Spinal cord (tissue), 10 donors: ENCODE measurements around the gene HECW1. TPM values are rescaled to one million over a fixed set of nuclear protein-coding genes. Genes with fewer than 3 reads are reported as not detected.

Source experiments
- DNase-seq, 6 donors: peaks; one replicate each; pipeline versions ENCODE4 v3.0.0 to v3.0.0-alpha.2; 2013 to 2015; ENCODE audit warnings: low spot score in 6 of 6, low read depth in 4 of 6
- H3K27ac ChIP-seq: one replicate; pipeline ENCODE4 v1.5.1; 2013; ENCODE audit warnings: low read depth, low read length, control low read depth
- H3K27me3 ChIP-seq: one replicate; pipeline ENCODE4 v1.6.1; 2013; ENCODE audit warnings: low read length; ENCODE audit not compliant: control insufficient read depth, insufficient read depth
- H3K36me3 ChIP-seq: one replicate; pipeline ENCODE4 v1.6.1; 2013; ENCODE audit warnings: low read length; ENCODE audit not compliant: control insufficient read depth, insufficient read depth
- H3K4me1 ChIP-seq: one replicate; pipeline ENCODE4 v1.6.1; 2013; ENCODE audit warnings: low read length; ENCODE audit not compliant: control insufficient read depth, insufficient read depth
- H3K4me3 ChIP-seq: one replicate; pipeline ENCODE4 v1.5.1; 2013; ENCODE audit warnings: low read depth, low read length, control low read depth
- H3K9me3 ChIP-seq: one replicate; pipeline ENCODE4 v1.6.1; 2013; ENCODE audit warnings: low read length; ENCODE audit not compliant: control insufficient read depth, insufficient read depth
- WGBS: methylation state at CpG from one replicate; pipeline ENCODE4 v1.1.5; 2013; ENCODE audit warnings: missing lambda C conversion rate; ENCODE audit not compliant: insufficient coverage; 5-methylcytosine and 5-hydroxymethylcytosine counted together
- polyA plus RNA-seq, 2 donors: library from polyadenylated mRNA; unstranded; fragments of 120-200 nt; gene quantifications; one replicate each; pipeline ENCODE4 v1.2.1, GENCODE V29; 2013; ENCODE audit not compliant: insufficient read length in 2 of 2
- total RNA-seq, 2 donors: library from RNA; depleted of rRNA in 1 of 2; stranded (reverse); fragments of 120-200 nt in 1 of 2; fragments of >200 nt in 1 of 2; gene quantifications; one replicate each; pipeline versions ENCODE4 v1.2.3 to v1.2.4, GENCODE V29; 2013 to 2014
- donor health status: healthy.

HECW1 gene
- total and polyA plus RNA-seq, 4 donors: 10.7 to 23.5 (median 18.4) TPM

DNA sequence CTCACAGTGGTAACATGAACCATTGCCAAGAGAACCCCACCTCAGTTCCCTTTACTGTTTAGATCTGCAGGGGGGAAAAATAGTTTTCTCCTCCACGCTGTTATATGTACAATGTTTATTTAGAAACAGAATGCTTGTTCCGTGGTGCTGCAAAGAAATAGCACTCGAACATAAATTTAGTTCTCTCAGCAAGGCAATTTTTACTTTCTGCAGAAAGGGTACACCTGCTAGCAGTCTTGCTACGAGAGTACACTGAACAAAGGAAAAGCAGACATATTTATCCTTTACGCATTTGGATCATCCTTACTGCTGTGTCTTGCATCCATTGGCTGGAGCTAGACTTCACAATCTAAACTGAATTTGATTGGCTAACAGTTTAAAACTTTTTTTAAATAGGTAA is 178.5 kb downstream of the HECW1 start:
- Histone ChIP-seq H3K27ac (no peak overlapping the region), H3K9me3 (peaks cover 3% of the 10 kb centered on the region), H3K4me3 (no peak overlapping the region), H3K27me3 (no peaks in the 10 kb centered on the region), H3K4me1 (peaks cover 2% of the 10 kb centered on the region), H3K36me3 (no peaks in the 10 kb centered on the region)
- DNase-seq: no peak
- whole genome bisulfite sequencing: 87% methylated on average over 3 of the region's 5 CpGs

DNA sequence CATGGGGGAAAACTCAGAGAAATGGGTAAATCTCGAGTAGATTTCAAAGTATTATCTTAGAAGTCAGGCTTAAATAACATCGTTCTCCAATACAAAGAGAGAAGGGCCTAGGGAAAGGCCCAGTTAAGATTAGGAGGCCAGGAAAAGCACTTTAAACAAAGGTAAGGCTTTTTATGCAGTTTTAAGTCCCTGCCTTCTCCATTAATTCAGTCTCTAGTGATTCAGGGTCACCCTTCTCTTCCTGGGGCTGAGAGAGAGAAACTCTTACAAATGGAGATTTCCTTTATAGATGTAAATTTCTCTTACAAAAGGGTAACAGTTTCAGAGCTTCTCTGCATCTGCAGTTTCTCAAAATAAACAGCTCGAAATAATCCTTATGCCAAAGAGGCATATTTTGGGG is 179.3 kb downstream of the HECW1 start:
- peaks cover 3% of the 10 kb centered on the region for H3K9me3 ChIP-seq
- H3K36me3 ChIP-seq: no peaks in the 10 kb centered on the region
- WGBS: no CpG with 5 or more reads among the region's 3 CpGs
- DNase-seq: no peak
- no peak overlapping the region for H3K4me3 ChIP-seq
- H3K27me3 ChIP-seq: no peaks in the 10 kb centered on the region
- no peak overlapping the region for H3K27ac ChIP-seq
- H3K4me1 ChIP-seq: peaks cover 2% of the 10 kb centered on the region

DNA sequence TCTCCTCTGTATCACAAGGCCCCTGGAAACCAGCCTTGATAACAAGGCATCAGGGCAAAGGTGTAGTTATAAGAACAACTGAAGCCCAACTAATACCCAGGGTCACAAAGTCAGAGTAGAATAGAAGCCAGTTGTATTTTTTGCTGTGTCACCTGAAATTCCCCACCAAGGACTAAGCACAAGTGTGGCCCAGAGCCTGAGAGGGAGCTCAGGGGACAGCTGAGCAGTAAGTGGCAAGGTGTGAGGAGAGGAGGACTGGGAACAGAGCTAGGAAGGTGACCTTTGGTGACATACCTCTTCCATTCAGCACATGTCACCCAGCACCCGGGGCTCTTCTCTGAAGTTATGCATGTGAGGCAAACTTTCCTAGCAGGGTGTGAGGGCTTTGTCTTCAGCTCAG is 179.9 kb downstream of the HECW1 start:
- H3K36me3 ChIP-seq: no peaks in the 10 kb centered on the region
- DNase-seq: no peak
- peaks cover 3% of the 10 kb centered on the region for H3K9me3 ChIP-seq
- no peak overlapping the region for H3K27ac ChIP-seq
- no CpG with 5 or more reads among the region's 1 CpG for WGBS
- H3K27me3 ChIP-seq: no peaks in the 10 kb centered on the region
- no peak overlapping the region for H3K4me3 ChIP-seq
- peaks cover 2% of the 10 kb centered on the region for H3K4me1 ChIP-seq

DNA sequence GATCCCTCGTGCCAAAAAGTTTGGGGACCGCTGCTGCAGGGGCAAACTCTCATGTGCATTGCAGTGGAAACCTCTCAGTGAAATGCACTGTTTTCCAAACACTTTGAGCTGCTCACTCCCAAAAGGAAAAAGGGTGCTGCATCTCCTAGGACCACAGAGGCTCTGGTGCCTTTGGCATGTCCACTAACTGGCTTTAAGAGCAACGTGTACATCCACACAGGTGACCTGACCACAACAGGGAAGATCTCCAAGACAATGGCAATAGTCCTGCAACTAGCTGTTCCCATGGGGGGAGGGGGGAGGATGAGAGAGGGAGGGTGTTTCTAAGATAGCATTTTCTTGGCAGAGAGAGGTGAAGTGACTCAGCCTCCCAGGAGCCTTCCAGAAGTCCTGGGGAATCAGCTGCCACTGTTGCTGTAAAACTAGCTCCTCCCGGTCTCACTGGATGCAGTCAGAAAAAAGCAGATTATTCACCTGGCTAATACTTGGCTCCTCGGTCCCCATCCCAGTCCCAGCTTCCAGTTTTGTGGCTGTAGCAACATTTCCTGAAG is 181.7 kb downstream of the HECW1 start:
- DNase-seq: peak in 1 of 6 donors; percentile 21
- WGBS: 85% methylated on average over 4 of the region's 5 CpGs

DNA sequence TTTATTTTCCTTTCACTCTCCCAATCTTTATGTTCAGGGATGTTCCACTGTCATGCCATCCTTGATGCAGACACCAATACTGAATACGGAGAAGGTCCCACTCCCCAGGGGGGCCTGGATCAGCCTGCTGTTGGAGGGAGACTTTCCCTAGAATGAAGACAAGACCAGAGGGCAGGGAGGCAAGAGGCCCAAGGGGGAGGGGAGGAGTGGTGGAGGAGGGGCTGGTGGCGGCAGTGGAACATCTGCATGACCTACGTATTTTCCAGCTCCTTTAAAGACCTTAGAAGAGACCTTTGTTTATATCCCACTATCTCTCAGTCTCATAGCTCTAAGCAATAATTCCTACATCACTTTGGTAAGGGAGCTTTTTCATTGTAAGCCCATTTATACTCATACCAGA is 183.0 kb downstream of the HECW1 start:
- no CpG with 5 or more reads among the region's 3 CpGs for WGBS
- Histone ChIP-seq H3K4me1 (peaks cover 2% of the 10 kb centered on the region), H3K36me3 (no peaks in the 10 kb centered on the region), H3K27ac (no peak overlapping the region), H3K27me3 (no peaks in the 10 kb centered on the region), H3K9me3 (peaks cover 3% of the 10 kb centered on the region), H3K4me3 (no peak overlapping the region)
- no peak for DNase-seq

More for the DNA sequence above, 181.7 kb downstream of the HECW1 start:
- H3K27me3 ChIP-seq: no peaks in the 10 kb centered on the region
- no peak overlapping the region for H3K4me3 ChIP-seq
- no peak overlapping the region for H3K27ac ChIP-seq
- H3K9me3 ChIP-seq: peaks cover 3% of the 10 kb centered on the region
- no peaks in the 10 kb centered on the region for H3K36me3 ChIP-seq
- H3K4me1 ChIP-seq: peaks cover 2% of the 10 kb centered on the region

DNA sequence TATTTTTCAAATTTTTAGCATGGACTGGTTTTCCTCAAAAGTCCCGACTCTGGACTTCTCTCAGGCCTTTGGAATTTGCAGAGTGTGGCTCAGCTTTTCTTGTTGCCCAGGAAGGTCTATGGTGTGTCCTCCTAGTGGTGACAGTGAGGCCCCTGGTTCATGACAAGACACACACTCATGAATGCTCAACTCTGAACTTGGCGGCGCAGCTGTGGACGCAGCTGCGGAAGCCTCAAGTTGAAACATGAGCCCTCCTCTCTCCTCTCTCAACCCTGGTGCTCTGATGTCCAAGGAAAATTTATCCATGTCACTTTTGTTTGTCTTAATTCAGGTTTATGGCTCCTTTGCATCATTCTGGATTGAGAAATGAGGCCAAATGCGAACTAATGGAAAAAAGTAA is 183.9 kb downstream of the HECW1 start:
- no peaks in the 10 kb centered on the region for H3K27me3 ChIP-seq
- 78% methylated on average over 6 of the region's 6 CpGs for WGBS
- DNase-seq: no peak
- H3K4me1 ChIP-seq: peaks cover 2% of the 10 kb centered on the region
- no peak overlapping the region for H3K4me3 ChIP-seq
- H3K27ac ChIP-seq: no peak overlapping the region
- no peaks in the 10 kb centered on the region for H3K36me3 ChIP-seq
- no peaks in the 10 kb centered on the region for H3K9me3 ChIP-seq

DNA sequence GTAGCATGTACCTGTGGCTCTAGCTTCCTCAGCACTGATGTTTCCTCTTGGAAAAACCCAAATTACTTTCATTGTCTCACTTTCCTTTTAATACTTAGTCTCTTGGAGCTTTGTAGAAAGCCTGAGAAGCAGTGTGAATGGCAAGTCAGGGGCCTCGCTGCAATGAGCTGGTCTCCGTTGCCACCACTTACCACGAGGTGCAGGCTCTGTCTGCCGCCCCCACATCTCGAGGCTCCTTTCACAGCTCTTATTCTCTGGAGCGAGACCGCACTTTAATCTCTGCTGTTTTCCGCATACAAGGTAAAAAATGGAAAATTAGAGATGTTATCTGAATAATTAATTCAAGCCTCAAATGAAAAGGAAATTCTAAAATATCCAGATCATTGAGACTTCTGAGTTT is 186.2 kb downstream of the HECW1 start:
- H3K9me3 ChIP-seq: no peaks in the 10 kb centered on the region
- no peaks in the 10 kb centered on the region for H3K36me3 ChIP-seq
- H3K4me3 ChIP-seq: no peak overlapping the region
- peaks cover 12% of the 10 kb centered on the region for H3K4me1 ChIP-seq
- no peaks in the 10 kb centered on the region for H3K27me3 ChIP-seq
- no peak overlapping the region for H3K27ac ChIP-seq
- no CpG with 5 or more reads among the region's 8 CpGs for WGBS
- no peak for DNase-seq

DNA sequence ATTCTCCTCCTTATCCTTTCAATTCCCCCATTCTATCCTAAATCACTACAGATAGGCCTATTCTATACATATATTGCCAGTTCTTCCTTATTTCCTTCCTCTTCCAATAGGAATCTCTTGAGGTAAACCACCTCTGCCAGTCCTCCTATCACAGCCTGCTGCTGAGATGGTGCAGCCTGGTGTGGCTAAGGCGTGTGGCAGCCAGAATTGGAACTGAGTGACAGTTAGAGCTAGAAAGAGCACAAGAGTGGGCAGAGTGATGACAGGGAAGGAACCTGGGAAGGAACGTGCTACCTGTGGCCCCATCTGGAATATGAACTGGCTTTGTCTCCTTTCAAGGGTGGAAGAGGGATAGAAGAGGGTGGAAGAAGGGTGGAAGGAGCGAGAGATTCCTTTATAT is 187.7 kb downstream of the HECW1 start:
- no peaks in the 10 kb centered on the region for H3K27me3 ChIP-seq
- H3K27ac ChIP-seq: no peak overlapping the region
- H3K4me3 ChIP-seq: no peak overlapping the region
- no peak for DNase-seq
- peaks cover 12% of the 10 kb centered on the region for H3K4me1 ChIP-seq
- H3K9me3 ChIP-seq: no peaks in the 10 kb centered on the region
- no peaks in the 10 kb centered on the region for H3K36me3 ChIP-seq
- WGBS: 100% methylated on average over 2 of the region's 3 CpGs

DNA sequence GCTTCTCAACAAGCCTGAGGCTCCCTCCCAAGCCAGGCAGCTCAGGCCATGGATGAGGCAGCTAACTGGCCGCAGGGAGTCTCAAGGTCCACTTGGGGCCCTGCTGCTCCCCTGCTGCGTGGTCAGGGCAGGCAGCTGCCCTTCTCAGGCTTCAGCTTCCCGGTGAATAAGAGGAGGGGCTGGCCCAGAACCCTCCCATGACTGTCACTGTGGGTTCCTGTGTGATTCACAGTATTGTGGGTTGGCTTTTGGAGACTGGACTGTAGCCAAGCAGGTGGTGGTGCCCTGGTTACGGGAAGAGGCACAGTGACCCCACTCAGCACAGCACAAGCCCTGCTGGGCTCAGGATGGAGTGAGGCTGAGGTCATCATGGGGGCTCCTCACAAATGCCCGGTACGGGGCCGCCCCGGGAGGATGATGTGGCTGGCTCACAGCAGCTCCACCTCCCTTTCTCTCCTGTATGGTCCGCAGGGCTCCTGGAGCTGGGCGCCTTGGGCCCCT is 189.8 kb downstream of the HECW1 start:
- Histone ChIP-seq H3K4me3 (no peak overlapping the region), H3K4me1 (peaks cover 9% of the 10 kb centered on the region), H3K27ac (no peak overlapping the region), H3K36me3 (no peaks in the 10 kb centered on the region), H3K27me3 (no peaks in the 10 kb centered on the region), H3K9me3 (no peaks in the 10 kb centered on the region)
- WGBS: 39% methylated on average over 8 of the region's 10 CpGs
- no peak for DNase-seq

DNA sequence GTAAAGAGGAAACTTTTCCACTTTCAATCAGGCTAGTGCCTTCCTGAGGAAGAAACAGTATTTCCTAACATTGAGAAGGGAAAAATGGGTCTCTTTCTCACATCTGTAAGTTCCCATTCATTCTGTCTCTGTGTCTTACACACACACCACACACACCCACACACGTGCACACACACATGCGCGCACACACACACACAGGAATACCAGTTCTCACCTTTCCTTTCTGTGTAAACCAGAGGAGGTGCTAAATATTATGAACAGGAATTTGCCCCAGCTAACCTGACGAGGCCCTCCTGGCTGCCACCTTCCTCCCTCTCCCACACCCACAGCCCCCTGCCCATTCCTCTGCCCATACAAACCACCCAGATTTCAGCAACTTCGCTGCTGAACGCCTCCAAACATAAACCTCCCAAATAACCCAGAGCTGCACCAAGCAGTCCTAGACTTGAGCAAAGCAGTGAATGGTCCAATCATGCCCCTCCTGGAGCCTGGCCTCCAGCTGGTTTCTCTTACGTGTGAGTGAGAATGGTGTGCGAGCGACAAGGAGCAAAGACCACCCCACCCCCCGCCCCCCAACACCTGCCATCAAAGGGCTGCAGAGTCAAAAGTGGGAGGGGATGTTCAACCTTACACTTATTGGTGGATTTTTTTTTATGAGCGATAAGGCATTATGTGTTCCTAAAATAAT is 190.5 kb downstream of the HECW1 start:
- Histone ChIP-seq H3K4me3 (no peak overlapping the region), H3K4me1 (peaks cover 9% of the 10 kb centered on the region), H3K27me3 (no peaks in the 10 kb centered on the region), H3K36me3 (no peaks in the 10 kb centered on the region), H3K27ac (no peak overlapping the region), H3K9me3 (no peaks in the 10 kb centered on the region)
- DNase-seq: no peak
- WGBS: 100% methylated on average over 2 of the region's 11 CpGs
